HAP-1 (cell line): ENCODE measurements around the gene IRX4.

Experiments used
- DNase-seq, 2 experiments: peaks; one replicate each; pipeline ENCODE4 v3.0.0-alpha.2; 2016 to 2020; ENCODE audit warnings: low spot score in 2 of 2
- H3K27me3 ChIP-seq: fragments of 250-450 bp; sonication (Bioruptor Pico); 2 replicates; pipeline ENCODE4 v1.5.1; 2020; ENCODE audit warnings: low read depth, mild to moderate bottlenecking, moderate library complexity
- H3K36me3 ChIP-seq: fragments of 250-450 bp; sonication (Bioruptor Pico); replicated peaks from 2 replicates; pipeline ENCODE4 v1.5.1; 2020; ENCODE audit warnings: mild to moderate bottlenecking
- H3K4me1 ChIP-seq: fragments of 250-450 bp; sonication (Bioruptor Pico); 2 replicates; pipeline ENCODE4 v1.5.1; 2020; ENCODE audit warnings: mild to moderate bottlenecking
- H3K4me3 ChIP-seq: fragments of 250-450 bp; sonication (Bioruptor Pico); 2 replicates; pipeline ENCODE4 v1.5.1; 2020; ENCODE audit warnings: mild to moderate bottlenecking, moderate library complexity
- H3K9me3 ChIP-seq: fragments of 250-450 bp; sonication (Bioruptor Pico); 2 replicates; pipeline ENCODE4 v1.5.1; 2020; ENCODE audit warnings: mild to moderate bottlenecking, moderate library complexity
- in situ Hi-C: fragments of 300-500 bp; cut with MboI; formaldehyde crosslinking; loops from 3 replicates; pipeline ENCODE4 v1.14.3; 2020; ENCODE audit warnings: low sequenced_read_pairs, inconsistent platforms, mixed read lengths

The IRX4 gene

DNA sequence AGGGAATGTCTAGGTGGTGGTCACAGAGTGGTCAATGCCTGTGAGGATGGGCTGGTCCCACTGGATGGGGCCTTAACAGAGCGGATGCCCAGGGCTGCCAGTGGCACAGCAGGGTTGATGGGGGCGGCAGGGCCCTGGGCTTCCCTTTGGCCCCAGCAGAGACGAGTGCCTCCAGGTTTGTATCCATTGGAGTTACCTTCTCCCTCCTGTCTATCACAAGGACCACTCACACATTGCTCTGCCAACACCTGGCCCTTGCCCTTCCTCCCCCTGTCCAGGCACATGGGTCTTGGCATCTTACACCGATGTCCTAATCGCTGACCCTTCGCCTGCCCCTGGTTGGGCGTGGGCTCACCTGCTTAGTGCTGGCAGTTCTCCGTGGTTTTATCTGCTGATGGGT lies 26.2 kb upstream of the IRX4 start:
- Histone ChIP-seq H3K4me1 (no peaks in the 10 kb centered on the region), H3K9me3 (no peaks in the 10 kb centered on the region), H3K27me3 (no peaks in the 10 kb centered on the region), H3K4me3 (no peak overlapping the region), H3K36me3 (no peaks in the 10 kb centered on the region)
- DNase-seq, result no peak
- in situ Hi-C loops, result no loop called here

GRCh38 chr5:1907616-1908015 lies 24.9 kb upstream of the IRX4 start:
- in situ Hi-C loops, result no loop called here
- no peak for DNase-seq
- Histone ChIP-seq H3K9me3 (no peaks in the 10 kb centered on the region), H3K4me3 (no peak overlapping the region), H3K27me3 (no peaks in the 10 kb centered on the region), H3K36me3 (no peaks in the 10 kb centered on the region), H3K4me1 (no peaks in the 10 kb centered on the region)

DNA sequence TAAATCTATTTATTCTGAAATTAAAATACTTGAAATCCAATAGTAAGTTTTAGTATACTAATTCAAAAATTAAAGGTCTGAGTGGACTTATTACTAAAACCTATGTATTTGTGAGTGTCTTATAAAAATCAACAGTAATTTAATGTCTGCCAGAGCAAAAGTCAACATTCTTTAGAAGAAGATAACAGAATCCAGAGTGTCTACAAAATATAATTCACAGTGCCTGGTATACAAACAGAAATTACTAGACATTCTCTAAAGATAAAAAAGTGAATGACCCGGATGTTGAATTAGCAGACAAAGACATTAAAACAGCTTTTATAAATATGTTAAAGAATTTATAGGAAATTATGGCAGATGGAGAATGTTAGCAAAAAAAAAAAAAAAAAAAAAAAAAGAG lies 22.4 kb upstream of the IRX4 start:
- no peaks in the 10 kb centered on the region for H3K27me3 ChIP-seq
- DNase-seq, result no peak
- H3K36me3 ChIP-seq, result no peaks in the 10 kb centered on the region
- no peak overlapping the region for H3K4me3 ChIP-seq
- H3K4me1 ChIP-seq, result no peaks in the 10 kb centered on the region
- H3K9me3 ChIP-seq, result no peaks in the 10 kb centered on the region
- in situ Hi-C loops, result no loop called here

DNA sequence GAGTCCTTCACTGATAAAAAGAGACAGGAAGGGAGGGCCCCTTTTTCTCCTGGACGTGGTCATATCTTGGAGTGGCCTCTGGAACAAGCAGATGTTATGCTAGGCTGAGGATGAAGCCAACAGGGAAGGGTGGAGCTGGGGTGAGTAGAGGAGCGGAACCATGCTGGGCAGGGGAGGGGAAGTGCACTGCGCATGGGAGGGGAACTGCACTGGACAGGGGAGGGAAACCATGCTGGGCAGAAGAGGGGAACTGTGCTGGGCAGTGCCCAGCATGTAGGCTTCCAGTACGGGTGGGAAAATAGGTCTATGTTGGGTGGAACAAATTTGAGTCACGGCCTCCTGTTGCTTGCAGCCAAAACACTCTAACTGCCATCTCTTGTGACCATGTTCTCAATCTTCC lies 19.3 kb upstream of the IRX4 start:
- Histone ChIP-seq H3K36me3 (no peaks in the 10 kb centered on the region), H3K4me3 (no peak overlapping the region), H3K4me1 (no peaks in the 10 kb centered on the region), H3K27me3 (no peaks in the 10 kb centered on the region), H3K9me3 (no peaks in the 10 kb centered on the region)
- no peak for DNase-seq
- in situ Hi-C loops, result no loop called here

- no peaks in the 10 kb centered on the region for H3K27me3 ChIP-seq
Observed at GRCh38 chr5:1901061-1901460, 18.3 kb upstream of the IRX4 start.

GRCh38 chr5:1899201-1899600 lies 16.5 kb upstream of the IRX4 start:
- H3K9me3 ChIP-seq, result no peaks in the 10 kb centered on the region
- H3K4me1 ChIP-seq, result no peaks in the 10 kb centered on the region
- no peak for DNase-seq
- H3K27me3 ChIP-seq, result peaks cover 3% of the 10 kb centered on the region; the same call in 1 of the 2 replicates
- no peak overlapping the region for H3K4me3 ChIP-seq
- H3K36me3 ChIP-seq, result no peaks in the 10 kb centered on the region
- in situ Hi-C loops, result no loop called here

More at GRCh38 chr5:1901061-1901460, 18.3 kb upstream of the IRX4 start:
- Histone ChIP-seq H3K4me3 (no peak overlapping the region), H3K4me1 (no peaks in the 10 kb centered on the region), H3K36me3 (no peaks in the 10 kb centered on the region), H3K9me3 (no peaks in the 10 kb centered on the region)
- no peak for DNase-seq
- in situ Hi-C loops, result no loop called here

DNA sequence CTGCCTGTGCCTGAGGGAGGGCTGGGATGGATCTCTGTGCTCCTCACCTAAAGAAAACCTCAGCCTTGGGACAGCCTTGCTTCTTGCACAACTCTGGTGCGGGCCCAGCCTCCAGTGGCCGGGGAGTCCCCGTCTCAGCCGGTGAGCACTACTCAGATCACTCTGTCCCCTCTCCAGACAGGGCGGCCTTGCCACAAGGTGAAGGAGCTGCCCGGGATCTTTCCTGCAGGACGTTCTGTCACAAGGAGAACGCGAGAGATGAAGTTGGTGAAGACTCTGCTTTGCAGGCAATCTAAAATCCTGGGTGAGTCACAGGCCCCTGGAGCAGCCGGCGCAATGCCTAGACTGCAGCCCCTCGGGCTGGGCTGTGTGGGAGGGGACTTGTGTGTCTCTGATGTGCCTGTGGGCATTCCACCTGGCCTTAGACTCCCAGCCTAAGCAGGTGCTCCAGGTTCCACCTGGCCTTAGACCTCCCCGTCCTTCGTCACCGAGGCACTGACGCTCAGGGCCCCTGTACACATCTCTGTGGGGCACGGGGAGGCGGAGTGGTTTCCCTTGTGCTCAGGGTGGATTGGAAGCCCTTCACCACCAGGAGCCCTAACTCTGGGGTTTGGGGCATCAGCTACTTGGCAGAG lies 15.2 kb upstream of the IRX4 start:
- Histone ChIP-seq H3K36me3 (no peaks in the 10 kb centered on the region), H3K4me1 (no peaks in the 10 kb centered on the region), H3K4me3 (no peak overlapping the region), H3K27me3 (peaks cover 9% of the 10 kb centered on the region), H3K9me3 (no peaks in the 10 kb centered on the region)
- no peak for DNase-seq
- in situ Hi-C loops, result no loop called here

DNA sequence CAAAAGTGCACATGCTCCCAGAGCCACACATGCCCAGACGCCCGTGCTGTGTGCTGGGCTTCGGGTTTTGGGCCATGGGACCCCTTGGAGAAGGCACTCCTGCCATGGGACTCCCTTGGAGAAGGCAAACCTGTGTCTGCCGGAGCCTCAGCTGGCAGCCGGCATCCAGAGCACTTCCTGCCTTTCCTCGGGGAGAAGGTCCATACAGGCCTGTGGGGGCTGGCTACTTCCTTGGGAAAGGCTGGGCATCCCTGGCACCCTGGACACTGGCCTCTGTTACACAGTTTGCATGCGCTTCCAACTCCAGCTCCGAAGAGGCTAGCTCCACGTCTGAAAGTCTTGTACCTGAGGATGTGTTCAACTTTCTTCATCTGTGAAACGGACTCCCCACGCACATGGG lies 14.7 kb upstream of the IRX4 start:
- no peaks in the 10 kb centered on the region for H3K4me1 ChIP-seq
- no peak overlapping the region for H3K4me3 ChIP-seq
- no peaks in the 10 kb centered on the region for H3K36me3 ChIP-seq
- H3K27me3 ChIP-seq, result peaks cover 12% of the 10 kb centered on the region
- in situ Hi-C loops, result no loop called here
- DNase-seq, result no peak
- H3K9me3 ChIP-seq, result no peaks in the 10 kb centered on the region

GRCh38 chr5:1896602-1897376 lies 14.1 kb upstream of the IRX4 start:
- DNase-seq, result no peak
- peaks cover 15% of the 10 kb centered on the region for H3K27me3 ChIP-seq
- no peaks in the 10 kb centered on the region for H3K9me3 ChIP-seq
- H3K4me1 ChIP-seq, result no peaks in the 10 kb centered on the region
- in situ Hi-C loops, result no loop called here
- H3K4me3 ChIP-seq, result no peak overlapping the region
- H3K36me3 ChIP-seq, result no peaks in the 10 kb centered on the region

GRCh38 chr5:1895739-1896420 lies 13.2 kb upstream of the IRX4 start:
- DNase-seq, result no peak
- H3K4me1 ChIP-seq, result no peaks in the 10 kb centered on the region
- no peaks in the 10 kb centered on the region for H3K9me3 ChIP-seq
- in situ Hi-C loops, result no loop called here
- no peak overlapping the region for H3K4me3 ChIP-seq
- H3K27me3 ChIP-seq, result peaks cover 15% of the 10 kb centered on the region
- H3K36me3 ChIP-seq, result no peaks in the 10 kb centered on the region

- Histone ChIP-seq H3K36me3 (no peaks in the 10 kb centered on the region), H3K4me3 (no peak overlapping the region), H3K4me1 (no peaks in the 10 kb centered on the region), H3K27me3 (peaks cover 18% of the 10 kb centered on the region), H3K9me3 (no peaks in the 10 kb centered on the region)
- DNase-seq, result no peak
- in situ Hi-C loops, result no loop called here
Observed at GRCh38 chr5:1894243-1894642, 11.5 kb upstream of the IRX4 start.

DNA sequence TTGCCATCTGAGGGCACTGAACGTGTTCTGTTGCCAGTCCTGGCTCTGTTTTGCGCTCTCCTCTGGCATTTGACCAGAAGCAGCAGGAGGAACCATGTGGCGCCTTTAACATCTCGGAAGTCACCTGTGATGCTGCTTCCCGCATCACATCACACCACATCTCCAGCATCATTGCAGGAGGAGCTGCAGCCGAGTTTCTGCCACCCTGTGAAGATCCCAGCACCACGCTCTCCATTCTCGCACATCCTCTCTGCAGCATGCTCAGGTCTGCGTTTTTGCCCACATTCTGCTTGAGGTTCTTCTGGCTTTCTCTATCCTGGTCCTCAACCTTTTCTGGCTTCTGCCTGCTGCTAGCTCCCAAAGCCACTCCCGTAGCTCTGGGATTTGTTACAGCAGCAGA lies 11.0 kb upstream of the IRX4 start:
- Histone ChIP-seq H3K36me3 (no peaks in the 10 kb centered on the region), H3K4me1 (no peaks in the 10 kb centered on the region), H3K4me3 (no peak overlapping the region), H3K9me3 (no peaks in the 10 kb centered on the region), H3K27me3 (peaks cover 18% of the 10 kb centered on the region)
- DNase-seq, result no peak
- in situ Hi-C loops, result no loop called here

DNA sequence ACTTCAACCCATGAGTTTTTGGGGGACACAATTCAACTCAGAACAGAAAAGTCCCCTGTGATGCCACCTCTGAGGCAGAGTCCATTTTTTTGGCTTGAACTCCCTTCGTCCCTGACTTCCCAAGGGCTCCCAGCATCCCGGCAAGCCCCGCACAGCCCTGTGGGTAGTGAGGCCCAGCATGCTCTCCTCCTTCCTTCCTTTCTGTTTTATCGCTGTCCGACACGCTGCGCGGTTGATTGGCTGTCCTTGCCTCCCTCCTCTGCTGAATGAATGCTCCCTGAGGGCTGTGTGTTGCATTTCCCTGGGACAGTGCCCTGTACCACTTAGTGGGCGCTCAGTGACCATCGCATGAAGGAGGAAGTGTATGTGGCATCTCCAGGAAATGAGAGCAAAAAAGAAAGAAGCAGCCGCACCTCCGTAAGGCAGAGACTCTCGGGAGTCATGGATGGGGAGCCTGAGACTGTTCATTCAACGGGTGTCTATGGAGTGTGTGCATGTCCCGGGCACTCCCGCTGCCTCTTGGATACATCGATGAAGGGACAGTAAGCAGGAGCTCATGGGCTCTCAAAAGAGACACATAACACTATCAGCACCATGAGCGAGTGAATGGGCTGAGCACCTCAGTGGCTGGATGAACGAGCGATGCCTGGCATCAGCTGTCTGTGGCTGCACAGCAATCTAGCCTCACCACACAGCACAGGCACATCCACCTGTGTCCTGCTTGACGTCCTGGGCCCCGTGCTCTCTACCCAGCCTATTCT lies 10.1 kb upstream of the IRX4 start:
- H3K27me3 ChIP-seq, result peaks cover 18% of the 10 kb centered on the region
- in situ Hi-C loops, result no loop called here

DNA sequence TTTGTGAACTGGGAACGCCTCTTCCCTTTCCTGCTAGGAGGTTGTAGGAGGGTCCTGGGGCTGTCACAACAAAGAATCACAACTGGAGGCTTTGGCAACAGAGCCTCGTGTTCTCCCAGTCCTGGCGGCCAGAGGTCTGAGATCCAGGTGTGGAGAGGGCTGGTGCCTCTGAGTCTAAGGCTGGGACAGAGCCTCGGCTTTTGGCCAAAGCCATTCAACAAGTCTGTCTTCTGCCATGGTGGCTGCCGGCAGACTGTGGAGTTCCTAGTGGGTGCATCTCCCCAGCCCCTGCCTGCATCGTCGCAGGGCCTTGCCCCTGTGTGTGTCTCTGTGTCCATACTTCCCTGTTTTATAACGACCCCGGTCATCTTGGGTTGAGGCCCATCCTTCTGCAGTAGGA lies 9.5 kb upstream of the IRX4 start:
- Histone ChIP-seq H3K36me3 (no peaks in the 10 kb centered on the region), H3K4me1 (no peaks in the 10 kb centered on the region), H3K4me3 (no peak overlapping the region), H3K27me3 (peaks cover 18% of the 10 kb centered on the region), H3K9me3 (no peaks in the 10 kb centered on the region)
- no peak for DNase-seq
- in situ Hi-C loops, result no loop called here

More for the DNA sequence above, 10.1 kb upstream of the IRX4 start:
- Histone ChIP-seq H3K36me3 (no peaks in the 10 kb centered on the region), H3K4me3 (no peak overlapping the region), H3K9me3 (no peaks in the 10 kb centered on the region), H3K4me1 (no peaks in the 10 kb centered on the region)
- no peak for DNase-seq
